Fibroblast of pulmonary artery (primary cell): ENCODE measurements around the gene PMEL.

Experiments
- DNase-seq: peaks from one replicate; pipeline ENCODE4 v3.0.0-alpha.2; 2010; ENCODE audit warnings: low read depth
- H3K4me3 ChIP-seq: replicated peaks from 2 replicates; pipeline ENCODE4 v1.5.1; 2011; ENCODE audit warnings: low read depth, mild to moderate bottlenecking, control low read depth, low read length, moderate library complexity
- TF ChIP-seq, protein P1 (sequence below): IDR thresholded peaks from 2 replicates; pipeline ENCODE4 v1.5.1; 2011; ENCODE audit warnings: mild to moderate bottlenecking, control low read depth, low read length, inconsistent platforms; ENCODE audit errors: missing control alignments

The PMEL gene

DNA sequence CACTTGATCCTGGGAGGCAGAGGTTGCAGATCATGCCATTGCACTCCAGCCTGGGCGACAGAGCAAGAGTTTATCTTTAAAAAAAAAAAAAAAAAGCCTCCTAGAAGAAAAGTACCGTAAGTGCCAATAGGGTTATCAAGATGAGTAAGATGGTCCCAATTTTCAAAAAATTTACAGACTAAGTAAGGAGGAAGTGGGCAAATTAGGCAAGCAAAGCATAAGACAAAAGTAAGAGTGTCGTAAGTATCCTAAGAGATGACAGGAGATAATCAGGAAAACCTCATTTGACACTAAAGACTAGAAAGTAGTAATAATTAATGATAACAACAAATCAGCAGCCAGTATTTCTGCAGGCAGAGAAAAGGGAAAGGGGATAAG is 50.4 kb downstream of the PMEL start:
- H3K4me3 ChIP-seq, result no peak overlapping the region
- DNase-seq, result no peak
- TF ChIP-seq, protein P1, sequence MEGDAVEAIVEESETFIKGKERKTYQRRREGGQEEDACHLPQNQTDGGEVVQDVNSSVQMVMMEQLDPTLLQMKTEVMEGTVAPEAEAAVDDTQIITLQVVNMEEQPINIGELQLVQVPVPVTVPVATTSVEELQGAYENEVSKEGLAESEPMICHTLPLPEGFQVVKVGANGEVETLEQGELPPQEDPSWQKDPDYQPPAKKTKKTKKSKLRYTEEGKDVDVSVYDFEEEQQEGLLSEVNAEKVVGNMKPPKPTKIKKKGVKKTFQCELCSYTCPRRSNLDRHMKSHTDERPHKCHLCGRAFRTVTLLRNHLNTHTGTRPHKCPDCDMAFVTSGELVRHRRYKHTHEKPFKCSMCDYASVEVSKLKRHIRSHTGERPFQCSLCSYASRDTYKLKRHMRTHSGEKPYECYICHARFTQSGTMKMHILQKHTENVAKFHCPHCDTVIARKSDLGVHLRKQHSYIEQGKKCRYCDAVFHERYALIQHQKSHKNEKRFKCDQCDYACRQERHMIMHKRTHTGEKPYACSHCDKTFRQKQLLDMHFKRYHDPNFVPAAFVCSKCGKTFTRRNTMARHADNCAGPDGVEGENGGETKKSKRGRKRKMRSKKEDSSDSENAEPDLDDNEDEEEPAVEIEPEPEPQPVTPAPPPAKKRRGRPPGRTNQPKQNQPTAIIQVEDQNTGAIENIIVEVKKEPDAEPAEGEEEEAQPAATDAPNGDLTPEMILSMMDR, result no peak

DNA sequence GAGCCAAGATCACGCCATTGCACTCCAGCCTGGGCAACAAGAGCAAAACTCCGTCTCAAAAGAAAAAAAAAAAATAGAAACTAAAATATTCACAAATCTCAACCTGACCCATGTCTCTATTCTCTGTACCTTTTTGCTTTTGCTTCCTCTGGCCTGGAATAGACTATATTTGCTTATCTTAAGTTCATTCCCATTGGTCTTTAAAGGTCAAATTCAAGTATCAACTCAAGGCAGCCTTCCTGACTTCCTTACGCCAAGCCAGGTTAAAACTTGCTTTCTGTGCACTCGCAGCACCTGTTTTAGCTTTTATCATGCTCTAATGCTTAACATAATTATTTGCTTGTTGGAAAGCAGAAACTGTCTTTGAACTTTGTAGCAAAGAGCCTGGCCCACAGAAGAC is 52.9 kb downstream of the PMEL start:
- no peak for DNase-seq
- H3K4me3 ChIP-seq, result no peak overlapping the region
- TF ChIP-seq, protein P1, result no peak

DNA sequence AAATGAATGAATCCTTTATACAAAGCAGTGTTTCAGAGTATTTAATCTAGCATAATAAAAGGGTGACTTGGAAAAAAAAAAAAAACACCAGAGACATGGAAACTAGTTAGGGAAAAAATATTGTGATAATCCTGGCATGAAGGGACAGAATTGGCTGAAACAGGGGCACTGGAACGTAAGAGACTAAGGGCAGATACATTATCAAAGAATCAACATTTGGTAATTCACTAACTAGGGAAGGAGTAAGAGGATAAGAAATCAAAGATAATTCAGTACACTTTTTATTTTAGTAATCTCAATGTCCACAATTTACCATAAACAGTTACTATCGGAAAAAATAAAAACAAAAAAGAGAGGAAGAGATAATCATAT is 56.3 kb downstream of the PMEL start:
- H3K4me3 ChIP-seq, result no peak overlapping the region
- DNase-seq, result no peak
- TF ChIP-seq, protein P1, result no peak

DNA sequence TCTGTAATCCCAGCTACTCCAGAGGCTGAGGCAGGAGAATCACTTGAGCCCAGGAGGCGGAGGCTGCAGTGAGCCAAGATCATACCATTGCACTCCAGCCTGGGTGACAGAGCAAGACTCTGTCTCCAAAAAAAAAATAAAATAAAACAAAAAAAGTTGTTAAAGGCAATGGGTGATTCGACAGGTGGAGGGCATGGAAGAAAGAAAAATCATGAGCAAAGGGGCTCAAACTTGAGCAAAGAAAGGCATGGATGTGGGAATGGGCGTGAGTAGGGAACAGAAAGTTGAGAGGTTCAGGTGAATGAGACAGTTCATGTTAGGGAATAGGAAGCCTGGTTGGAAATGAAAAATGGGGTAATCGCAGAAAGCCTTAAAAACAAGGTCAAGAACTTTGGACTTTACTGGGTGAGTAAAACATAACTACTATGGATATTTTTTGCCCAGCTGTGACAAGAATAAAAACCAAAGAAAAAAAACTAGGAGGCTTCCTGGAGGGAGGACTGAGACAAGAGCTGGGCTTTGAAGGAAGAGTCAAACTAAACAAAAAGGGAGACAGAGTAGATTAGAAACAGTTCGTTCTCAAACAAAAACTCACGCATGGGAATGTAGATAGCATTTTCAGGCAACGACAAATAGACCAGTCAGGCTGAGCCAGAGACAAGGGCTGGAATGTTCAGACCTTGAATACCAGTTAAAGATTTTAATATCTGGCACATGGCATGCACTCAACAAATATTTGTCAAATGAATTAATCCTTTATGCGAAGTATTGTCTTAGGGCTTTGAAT is 56.9 kb downstream of the PMEL start:
- TF ChIP-seq, protein P1, result no peak
- peak; percentile 64 for DNase-seq
- H3K4me3 ChIP-seq, result no peak overlapping the region

DNA sequence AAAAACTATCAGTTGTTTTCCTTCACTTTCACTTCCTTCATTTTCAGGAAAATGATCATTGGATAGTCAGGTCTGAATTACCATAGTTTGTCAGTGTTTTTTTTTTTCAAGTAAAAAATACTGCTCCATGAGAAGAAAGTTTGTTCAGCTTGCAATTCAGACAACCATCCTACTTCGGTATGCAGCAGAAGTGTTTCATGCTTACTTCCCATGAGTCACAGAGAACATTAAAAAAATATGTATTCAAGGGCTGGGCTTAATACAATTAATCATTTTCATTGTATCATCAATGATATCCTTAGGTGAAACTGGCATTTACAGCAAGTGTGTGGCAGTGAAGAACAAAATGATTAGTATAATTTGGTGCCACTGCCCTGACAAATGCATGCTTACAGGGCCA is 59.8 kb downstream of the PMEL start:
- H3K4me3 ChIP-seq, result no peak overlapping the region
- TF ChIP-seq, protein P1, result no peak
- peak; percentile 41 for DNase-seq
